Psoas muscle (tissue), 8 donors: ENCODE data around the gene INTS7. TPM values are rescaled to one million over a fixed set of nuclear protein-coding genes. Genes with fewer than 3 reads are reported as not detected.

Source experiments
- ATAC-seq, 4 donors: fragments of 200-7000 bp; cut with Tn5 transposase; one replicate each; pipeline ENCODE4 v1.9.1; 2020; ENCODE audit warnings: moderate library complexity in 3 of 4, mild to moderate bottlenecking in 2 of 4
- DNase-seq, 2 donors: peaks; one replicate each; pipeline ENCODE4 v3.0.0-alpha.2; 2020
- H3K27ac ChIP-seq: fragments of 200-600 bp; one replicate; pipeline ENCODE4 v1.8.0; 2022
- H3K27me3 ChIP-seq, 3 donors: fragments of 200-600 bp in 1 of 3; one replicate each; pipeline versions ENCODE4 v1.6.1 to v1.8.0; 2013 to 2022; ENCODE audit warnings: low read length in 2 of 3, mild to moderate bottlenecking in 2 of 3, moderate library complexity in 1 of 3; ENCODE audit not compliant: insufficient read depth in 3 of 3
- H3K36me3 ChIP-seq, 2 donors: fragments of 200-600 bp in 1 of 2; one replicate each; pipeline versions ENCODE4 v1.6.1 to v1.8.0; 2013 to 2022; ENCODE audit warnings: low read depth in 1 of 2, mild to moderate bottlenecking in 1 of 2, moderate library complexity in 1 of 2; ENCODE audit not compliant: insufficient read depth in 1 of 2
- H3K4me1 ChIP-seq: fragments of 200-600 bp; one replicate; pipeline ENCODE4 v1.8.0; 2022
- H3K4me3 ChIP-seq: fragments of 200-600 bp; one replicate; pipeline ENCODE4 v1.8.0; 2022; ENCODE audit warnings: mild to moderate bottlenecking
- H3K9me3 ChIP-seq: fragments of 200-600 bp; one replicate; pipeline ENCODE4 v1.8.0; 2022
- WGBS, 3 donors: extraction: QIAGEN DNeasy Blood & Tissue Kit; methylation state at CpG; one replicate each; pipeline versions ENCODE4 v1.1.6 to v1.1.7; 2013; 5-methylcytosine and 5-hydroxymethylcytosine counted together
- intact Hi-C, 2 donors: fragments of 100-400 bp; cut with DNase I; formaldehyde crosslinking; loops; one replicate each; pipeline versions ENCODE4 v1.11.0 to v1.14.2; 2022
- polyA plus RNA-seq, 3 donors: library from polyadenylated mRNA; stranded (reverse); fragments of 200-250 nt; gene quantifications; one replicate each; pipeline ENCODE4 v1.2.3, GENCODE V29; 2013
- total RNA-seq, 4 donors: library from RNA; stranded (reverse); fragmentation: NEBNext Ultra II Directional in 2 of 4; extraction: Animal tissue kit (Norgen Biotek cat#: 25700) in 2 of 4; gene quantifications; one replicate each; pipeline versions ENCODE4 v1.2.1 to v1.2.4, GENCODE V29; 2021 to 2023
- TF ChIP-seq, protein P1 (sequence below): fragments of 200-600 bp; IDR thresholded peaks from one replicate; pipeline ENCODE4 v1.8.0; 2022; ENCODE audit warnings: antibody characterized with exemption
- donor health status: healthy with polysubstance abuse.
- donor health status: DM: no; HTN: no; CAD: no; lungs with moderate emphysema.
- donor health status: Bipolar disorder and iron deficiency.
- donor health status: healthy.
- donor health status: DM: yes; HTN: yes; CAD: no.
- donor health status: DM: no; HTN: no; CAD: no.
- donor health status: DM: no; HTN: no; CAD: no.
- donor health status: DM: yes; HTN: yes; CAD: no.

The INTS7 gene
- total and polyA plus RNA-seq, 7 donors = 4.4 to 12.7 (median 7.6) TPM

DNA sequence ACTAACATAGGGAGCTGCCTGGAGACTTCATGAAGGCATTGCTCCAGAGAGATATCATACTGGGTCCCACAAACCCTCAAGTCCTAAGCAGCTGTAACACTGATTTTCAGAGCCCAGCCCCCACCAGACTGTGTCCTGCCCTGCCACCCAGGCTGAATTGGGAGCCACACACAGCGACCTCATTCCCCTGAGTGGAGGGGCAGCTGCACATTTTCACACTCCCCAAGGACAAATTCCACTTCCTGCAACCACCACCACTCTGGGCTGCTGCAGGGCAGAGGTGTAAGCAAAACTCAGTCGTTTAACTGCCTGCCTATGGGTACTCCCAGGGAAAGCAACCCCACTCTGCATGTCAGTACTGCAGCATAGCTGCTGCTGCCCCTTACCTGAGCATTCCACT is 20.0 kb upstream of the INTS7 start:
- Histone ChIP-seq H3K4me1 (no peaks in the 10 kb centered on the region), H3K27me3 (no peaks in the 10 kb centered on the region), H3K4me3 (no peak overlapping the region), H3K9me3 (peaks cover 6% of the 10 kb centered on the region), H3K36me3 (no peaks in the 10 kb centered on the region), H3K27ac (no peak overlapping the region)
- 93 to 99% (median 97%) methylated on average over 2 of the region's 2 CpGs for WGBS, 3 donors
- intact Hi-C loops = no loop called here
- TF ChIP-seq, protein P1, sequence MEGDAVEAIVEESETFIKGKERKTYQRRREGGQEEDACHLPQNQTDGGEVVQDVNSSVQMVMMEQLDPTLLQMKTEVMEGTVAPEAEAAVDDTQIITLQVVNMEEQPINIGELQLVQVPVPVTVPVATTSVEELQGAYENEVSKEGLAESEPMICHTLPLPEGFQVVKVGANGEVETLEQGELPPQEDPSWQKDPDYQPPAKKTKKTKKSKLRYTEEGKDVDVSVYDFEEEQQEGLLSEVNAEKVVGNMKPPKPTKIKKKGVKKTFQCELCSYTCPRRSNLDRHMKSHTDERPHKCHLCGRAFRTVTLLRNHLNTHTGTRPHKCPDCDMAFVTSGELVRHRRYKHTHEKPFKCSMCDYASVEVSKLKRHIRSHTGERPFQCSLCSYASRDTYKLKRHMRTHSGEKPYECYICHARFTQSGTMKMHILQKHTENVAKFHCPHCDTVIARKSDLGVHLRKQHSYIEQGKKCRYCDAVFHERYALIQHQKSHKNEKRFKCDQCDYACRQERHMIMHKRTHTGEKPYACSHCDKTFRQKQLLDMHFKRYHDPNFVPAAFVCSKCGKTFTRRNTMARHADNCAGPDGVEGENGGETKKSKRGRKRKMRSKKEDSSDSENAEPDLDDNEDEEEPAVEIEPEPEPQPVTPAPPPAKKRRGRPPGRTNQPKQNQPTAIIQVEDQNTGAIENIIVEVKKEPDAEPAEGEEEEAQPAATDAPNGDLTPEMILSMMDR = no peak
- DNase-seq (no peak), ATAC-seq (no peak)

DNA sequence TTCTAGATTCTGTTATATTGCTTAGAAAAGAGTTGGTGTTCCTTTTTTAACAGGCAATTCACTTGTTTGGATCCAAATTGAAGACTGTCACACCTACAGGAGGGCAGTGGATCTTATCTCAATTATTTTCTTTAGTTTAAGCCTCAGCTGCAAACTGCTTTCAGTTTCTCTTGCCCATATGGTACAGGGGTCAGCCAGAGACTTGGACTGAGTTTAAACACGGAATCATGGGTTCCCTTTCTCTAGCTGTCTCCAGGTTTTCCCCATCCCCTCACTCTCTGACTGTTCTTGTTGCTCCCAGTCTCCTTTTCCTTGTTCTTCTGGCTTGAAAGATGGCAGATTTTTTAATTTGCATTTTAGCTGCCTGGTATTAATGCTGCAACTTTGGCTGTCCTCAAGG is 18.6 kb upstream of the INTS7 start:
- no peaks in the 10 kb centered on the region for H3K4me1 ChIP-seq
- H3K27me3 ChIP-seq = no peaks in the 10 kb centered on the region
- no peaks in the 10 kb centered on the region for H3K36me3 ChIP-seq
- H3K4me3 ChIP-seq = no peak overlapping the region
- ATAC-seq (no peak), DNase-seq (no peak)
- WGBS, 3 donors = 56 to 93% (median 89%) methylated on average over 1 of the region's 1 CpG
- intact Hi-C loops = loop anchor here in 1 of 2 donors (5.0 kb wide), 1 partner anchor 1213 kb away; no protein-coding TSS in a partner anchor
- peaks cover 6% of the 10 kb centered on the region for H3K9me3 ChIP-seq
- no peak overlapping the region for H3K27ac ChIP-seq
- TF ChIP-seq, protein P1 = no peak

DNA sequence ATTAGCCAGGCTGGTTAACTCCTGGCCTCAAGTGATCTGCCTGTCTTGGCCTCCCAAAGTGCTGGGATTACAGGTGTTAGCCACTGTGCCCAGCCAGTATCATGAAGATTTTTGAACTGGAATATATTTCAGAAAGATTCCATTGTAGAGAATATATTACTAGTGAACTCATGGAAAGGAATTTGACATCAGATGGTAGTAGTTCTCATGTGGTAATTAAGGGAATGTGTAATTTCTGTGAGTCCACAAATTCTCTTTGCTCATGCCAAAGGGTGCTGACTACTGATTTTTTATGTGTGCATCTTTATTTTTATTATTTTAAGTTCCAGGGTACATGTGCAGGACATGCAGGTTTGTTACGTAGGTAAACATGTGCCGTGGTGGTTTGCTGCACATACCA is 10.6 kb upstream of the INTS7 start:
- Histone ChIP-seq H3K4me1 (no peaks in the 10 kb centered on the region), H3K36me3 (no peaks in the 10 kb centered on the region), H3K9me3 (no peaks in the 10 kb centered on the region), H3K27ac (no peak overlapping the region), H3K4me3 (no peak overlapping the region), H3K27me3 (no peaks in the 10 kb centered on the region)
- intact Hi-C loops = no loop called here
- no peak for DNase-seq
- no peak for ATAC-seq
- WGBS, 3 donors = 98 to 100% (median 99%) methylated on average over 2 of the region's 2 CpGs
- TF ChIP-seq, protein P1 = no peak

DNA sequence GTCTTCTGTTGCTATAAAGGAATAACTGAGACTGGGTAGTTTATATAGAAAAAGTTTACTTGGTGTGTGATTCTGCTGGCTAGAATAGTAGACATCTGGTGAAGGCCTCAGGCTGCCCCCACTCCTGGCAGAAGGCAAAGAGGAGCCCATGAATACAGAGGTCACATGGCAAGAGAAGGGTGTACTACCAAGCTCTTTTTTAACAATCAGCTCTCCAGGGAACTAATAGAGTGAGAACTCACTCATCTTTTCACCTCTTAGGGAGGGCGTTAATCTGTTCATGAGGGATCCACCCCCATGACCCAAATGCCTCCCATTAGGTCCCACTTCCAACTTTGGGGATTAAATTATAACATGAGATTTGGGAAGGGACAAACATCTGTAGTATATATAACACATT is 9.5 kb upstream of the INTS7 start:
- H3K4me3 ChIP-seq = no peak overlapping the region
- WGBS, 3 donors = 90 to 94% (median 94%) methylated on average over 1 of the region's 1 CpG
- TF ChIP-seq, protein P1 = no peak
- intact Hi-C loops = no loop called here
- no peaks in the 10 kb centered on the region for H3K36me3 ChIP-seq
- no peaks in the 10 kb centered on the region for H3K9me3 ChIP-seq
- ATAC-seq = no peak
- no peak overlapping the region for H3K27ac ChIP-seq
- no peak for DNase-seq
- H3K27me3 ChIP-seq = no peaks in the 10 kb centered on the region
- no peaks in the 10 kb centered on the region for H3K4me1 ChIP-seq

DNA sequence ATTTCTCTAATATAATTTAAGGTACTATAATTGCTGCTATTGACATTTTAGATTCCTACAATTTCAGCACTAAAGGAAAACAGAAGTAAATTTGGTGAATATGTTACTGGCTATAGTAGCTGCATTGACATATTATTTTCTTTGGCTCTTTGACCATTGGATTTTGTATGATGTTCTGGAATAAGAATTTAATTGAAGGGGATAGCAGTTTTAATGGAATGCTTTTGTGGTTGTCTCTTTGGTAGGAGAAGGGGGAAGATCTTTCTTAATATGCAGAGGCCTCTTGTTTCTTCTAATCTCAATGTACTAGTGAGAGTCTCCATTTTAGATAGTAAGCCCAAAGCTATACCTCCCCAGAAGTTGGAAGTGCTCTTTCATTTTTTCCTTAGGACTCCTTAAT is 7.1 kb upstream of the INTS7 start:
- Histone ChIP-seq H3K9me3 (no peaks in the 10 kb centered on the region), H3K36me3 (no peaks in the 10 kb centered on the region), H3K27me3 (no peaks in the 10 kb centered on the region), H3K4me1 (no peaks in the 10 kb centered on the region), H3K27ac (no peak overlapping the region), H3K4me3 (no peak overlapping the region)
- DNase-seq = no peak
- TF ChIP-seq, protein P1 = no peak
- intact Hi-C loops = no loop called here
- ATAC-seq = no peak
